Glutamatergic neuron (in vitro differentiated cells): ENCODE data around the gene HOXB5. TPM values are rescaled to one million over a fixed set of nuclear protein-coding genes. Genes with fewer than 3 reads are reported as not detected.

ENCODE experiments used
- DNase-seq: peaks from one replicate; pipeline ENCODE4 v3.0.0; 2022
- H3K27ac Mint-ChIP-seq: one replicate; pipeline ENCODE4 v1.8.0; 2020; ENCODE audit warnings: mild to moderate bottlenecking, mixed read lengths, inconsistent platforms; ENCODE audit not compliant: unreplicated experiment
- H3K27me3 Mint-ChIP-seq: one replicate; pipeline ENCODE4 v1.8.0; 2020; ENCODE audit warnings: mild to moderate bottlenecking, moderate library complexity, mixed read lengths, inconsistent platforms; ENCODE audit not compliant: unreplicated experiment
- H3K36me3 Mint-ChIP-seq: one replicate; pipeline ENCODE4 v1.8.0; 2020; ENCODE audit warnings: mild to moderate bottlenecking, mixed read lengths, inconsistent platforms; ENCODE audit not compliant: unreplicated experiment
- H3K4me1 Mint-ChIP-seq: one replicate; pipeline ENCODE4 v1.8.0; 2020; ENCODE audit warnings: mild to moderate bottlenecking, low read depth, mixed read lengths, inconsistent platforms; ENCODE audit not compliant: unreplicated experiment
- H3K4me3 Mint-ChIP-seq: one replicate; pipeline ENCODE4 v1.8.0; 2020; ENCODE audit warnings: mild to moderate bottlenecking, mixed read lengths, inconsistent platforms; ENCODE audit not compliant: unreplicated experiment
- H3K9me3 Mint-ChIP-seq: one replicate; pipeline ENCODE4 v1.8.0; 2020; ENCODE audit warnings: mild to moderate bottlenecking, moderate library complexity, mixed read lengths, inconsistent platforms; ENCODE audit not compliant: unreplicated experiment
- total RNA-seq: library from RNA; stranded (reverse); fragmentation: NEBNext Ultra II Directional; extraction: Animal tissue kit (Norgen Biotek cat#: 25700); gene quantifications from one replicate; pipeline ENCODE4 v1.2.1, GENCODE V29; 2021; ENCODE audit not compliant: unreplicated experiment
- TF ChIP-seq, protein P1 (sequence below): fragments of 200-600 bp; sonication (generic); IDR thresholded peaks from one replicate; pipeline ENCODE4 v1.5.0; 2021; ENCODE audit not compliant: partially characterized antibody, unreplicated experiment

HOXB5 gene
- total RNA-seq, 1 donor from 2014 or later: not detected

DNA sequence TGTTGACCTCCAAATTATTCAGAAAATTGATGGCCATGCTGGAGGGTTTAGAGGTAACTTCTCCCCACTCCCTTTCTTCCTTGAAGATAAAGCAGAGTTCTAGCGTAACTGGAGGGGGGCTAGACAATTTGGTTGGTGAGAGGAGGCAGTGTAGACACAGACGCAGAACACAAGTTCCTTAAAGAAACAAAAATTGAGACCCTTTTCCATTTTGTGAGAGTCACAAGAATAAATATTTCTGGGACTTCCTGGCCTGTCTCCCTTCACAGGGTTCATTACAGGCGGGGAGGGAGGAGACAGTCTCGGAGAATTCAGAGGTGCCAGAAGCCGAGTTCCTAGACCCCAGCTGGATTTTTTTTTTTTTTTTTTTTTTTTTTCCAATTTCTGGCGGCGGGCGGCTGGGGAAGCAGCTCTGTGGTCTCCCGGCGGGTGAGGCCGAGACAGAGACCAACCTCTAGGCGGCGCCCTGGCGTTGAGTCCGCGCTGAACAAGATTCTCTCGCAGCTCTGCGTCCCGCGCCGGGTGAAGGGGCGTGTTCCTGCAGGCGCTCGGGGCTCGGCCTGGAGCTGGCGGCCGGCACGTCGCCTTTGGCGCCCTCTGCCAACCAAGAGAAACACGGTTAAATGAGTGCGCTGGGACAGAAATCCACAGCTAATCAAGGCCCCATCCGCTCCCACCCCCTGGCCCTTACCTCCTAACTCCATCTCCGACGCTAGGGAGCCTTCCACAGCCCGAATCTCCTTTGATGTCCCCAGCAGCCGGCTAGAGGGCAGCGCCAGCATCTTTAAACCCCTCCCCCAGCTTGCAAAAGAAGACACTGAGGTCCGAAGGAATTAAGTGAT is 42.8 kb upstream of the HOXB5 start:
- peaks cover 43% of the 10 kb centered on the region for H3K27me3 Mint-ChIP-seq
- H3K9me3 Mint-ChIP-seq: peaks cover 9% of the 10 kb centered on the region
- DNase-seq: peak; percentile 96
- TF ChIP-seq, protein P1, sequence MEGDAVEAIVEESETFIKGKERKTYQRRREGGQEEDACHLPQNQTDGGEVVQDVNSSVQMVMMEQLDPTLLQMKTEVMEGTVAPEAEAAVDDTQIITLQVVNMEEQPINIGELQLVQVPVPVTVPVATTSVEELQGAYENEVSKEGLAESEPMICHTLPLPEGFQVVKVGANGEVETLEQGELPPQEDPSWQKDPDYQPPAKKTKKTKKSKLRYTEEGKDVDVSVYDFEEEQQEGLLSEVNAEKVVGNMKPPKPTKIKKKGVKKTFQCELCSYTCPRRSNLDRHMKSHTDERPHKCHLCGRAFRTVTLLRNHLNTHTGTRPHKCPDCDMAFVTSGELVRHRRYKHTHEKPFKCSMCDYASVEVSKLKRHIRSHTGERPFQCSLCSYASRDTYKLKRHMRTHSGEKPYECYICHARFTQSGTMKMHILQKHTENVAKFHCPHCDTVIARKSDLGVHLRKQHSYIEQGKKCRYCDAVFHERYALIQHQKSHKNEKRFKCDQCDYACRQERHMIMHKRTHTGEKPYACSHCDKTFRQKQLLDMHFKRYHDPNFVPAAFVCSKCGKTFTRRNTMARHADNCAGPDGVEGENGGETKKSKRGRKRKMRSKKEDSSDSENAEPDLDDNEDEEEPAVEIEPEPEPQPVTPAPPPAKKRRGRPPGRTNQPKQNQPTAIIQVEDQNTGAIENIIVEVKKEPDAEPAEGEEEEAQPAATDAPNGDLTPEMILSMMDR: peak; percentile 71
- H3K4me1 Mint-ChIP-seq: no peaks in the 10 kb centered on the region
- no peak overlapping the region for H3K27ac Mint-ChIP-seq
- H3K4me3 Mint-ChIP-seq: no peak overlapping the region
- H3K36me3 Mint-ChIP-seq: no peaks in the 10 kb centered on the region

DNA sequence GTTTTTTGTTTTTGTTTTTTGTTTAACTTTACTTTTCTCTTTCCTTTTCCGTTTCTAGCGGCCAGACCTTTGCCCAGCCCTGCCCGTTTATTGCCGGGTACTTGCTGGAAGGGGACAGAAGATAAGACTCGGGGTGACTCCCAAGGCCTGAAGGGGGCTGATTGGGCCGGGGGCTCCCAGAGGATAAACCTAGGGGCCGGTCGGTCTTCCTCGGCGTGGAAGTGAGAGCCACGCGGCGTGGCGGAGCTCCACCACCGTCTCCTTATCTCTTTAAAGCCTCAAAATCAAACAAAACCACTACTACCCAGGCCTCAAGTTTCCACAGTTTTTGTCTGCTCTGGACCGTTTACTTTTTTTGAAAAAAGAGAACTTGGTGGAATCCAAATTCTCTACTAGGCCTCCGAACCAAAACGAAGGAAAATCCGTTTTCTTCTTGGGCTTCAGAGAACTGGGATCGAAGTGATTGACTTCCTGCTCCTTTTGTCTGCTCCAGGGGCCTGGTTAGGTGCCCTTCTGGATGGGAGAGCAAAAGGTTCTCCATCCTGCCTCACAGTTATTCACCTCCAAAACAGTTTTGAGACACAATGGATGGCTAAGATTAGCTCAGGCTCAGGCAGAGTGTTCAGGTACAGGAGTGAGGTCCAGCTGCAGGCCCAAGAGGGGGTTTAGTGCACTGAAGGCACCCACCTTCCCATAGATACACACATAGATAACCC is 41.1 kb upstream of the HOXB5 start:
- DNase-seq: no peak

DNA sequence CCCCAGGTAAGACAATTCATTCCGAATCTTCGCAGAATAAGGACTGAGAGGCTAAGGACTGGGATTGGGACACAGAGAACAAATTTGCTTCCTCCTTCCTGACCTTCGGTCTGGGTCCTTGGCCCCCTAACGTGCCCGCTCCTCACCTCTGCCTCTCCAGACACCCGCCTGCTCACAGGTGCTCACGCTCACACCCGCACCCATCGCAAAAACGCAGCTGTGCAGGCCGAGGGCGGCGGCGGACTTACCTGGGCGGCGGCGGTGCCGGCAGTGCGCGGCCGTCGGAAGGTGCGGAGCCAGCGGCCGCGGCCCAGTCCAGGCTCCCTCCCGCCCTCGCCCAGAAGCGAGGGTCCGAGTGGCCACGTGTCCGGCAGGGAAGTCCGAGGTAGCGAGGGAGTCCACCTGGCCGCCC is 39.7 kb upstream of the HOXB5 start:
- peaks cover 5% of the 10 kb centered on the region for H3K9me3 Mint-ChIP-seq
- no peaks in the 10 kb centered on the region for H3K36me3 Mint-ChIP-seq
- H3K27ac Mint-ChIP-seq: no peak overlapping the region
- no peak overlapping the region for H3K4me3 Mint-ChIP-seq
- DNase-seq: no peak
- TF ChIP-seq, protein P1: no peak
- H3K4me1 Mint-ChIP-seq: no peaks in the 10 kb centered on the region
- H3K27me3 Mint-ChIP-seq: peaks cover 40% of the 10 kb centered on the region

More for the DNA sequence above, 41.1 kb upstream of the HOXB5 start:
- Mint-ChIP-seq H3K36me3 (no peaks in the 10 kb centered on the region), H3K4me1 (no peaks in the 10 kb centered on the region), H3K9me3 (peaks cover 5% of the 10 kb centered on the region), H3K27me3 (peaks cover 38% of the 10 kb centered on the region), H3K27ac (no peak overlapping the region), H3K4me3 (no peak overlapping the region)
- TF ChIP-seq, protein P1: no peak

DNA sequence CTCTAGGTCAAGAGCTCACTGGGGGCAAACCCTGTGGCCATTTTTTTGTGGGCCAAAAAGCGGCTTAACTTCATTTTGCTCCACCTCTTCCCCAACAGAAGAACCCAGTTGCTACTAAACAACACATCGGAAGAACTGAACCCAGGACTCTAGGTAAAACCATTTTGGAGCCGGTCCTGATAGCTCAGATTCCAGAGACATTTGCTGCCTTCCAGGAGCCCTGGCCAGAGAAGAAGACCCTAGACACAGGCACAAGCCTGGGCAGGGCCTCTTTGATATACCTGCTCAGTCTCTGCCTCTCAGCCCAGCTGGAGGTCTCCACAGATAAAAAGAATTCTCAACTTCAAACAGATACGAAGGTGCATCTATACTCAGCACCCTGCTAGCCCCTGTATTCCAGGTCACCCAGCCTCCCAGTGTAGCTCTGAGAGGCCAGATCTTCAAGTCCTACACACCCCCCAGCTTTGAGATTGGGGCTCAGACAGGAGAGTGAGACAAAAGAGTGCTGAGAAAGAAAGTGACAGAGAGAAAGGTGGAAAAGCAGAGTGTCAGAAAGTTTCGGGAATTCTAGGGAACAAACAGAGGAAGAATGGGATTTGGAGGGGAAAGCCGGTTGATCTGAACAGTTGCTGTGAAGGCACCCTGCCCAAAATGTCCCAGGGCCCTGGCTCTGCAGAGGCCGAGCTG is 39.1 kb upstream of the HOXB5 start:
- Mint-ChIP-seq H3K4me3 (no peak overlapping the region), H3K4me1 (no peaks in the 10 kb centered on the region), H3K9me3 (peaks cover 6% of the 10 kb centered on the region), H3K36me3 (no peaks in the 10 kb centered on the region), H3K27ac (no peak overlapping the region), H3K27me3 (peaks cover 43% of the 10 kb centered on the region)
- DNase-seq: no peak
- TF ChIP-seq, protein P1: no peak
